Inflammatory macrophage treated with lipopolysaccharide for 4 hours (primary cell): ENCODE results near the gene JADE2.
"Not testable (repeated sequence)": the region's sequence is repeated elsewhere in the genome, so short reads cannot be mapped to it uniquely, and the experiment has no call there.

Experiments
- DNase-seq: peaks from one replicate; pipeline ENCODE4 v3.0.0-alpha.2; 2020

The JADE2 gene

DNA sequence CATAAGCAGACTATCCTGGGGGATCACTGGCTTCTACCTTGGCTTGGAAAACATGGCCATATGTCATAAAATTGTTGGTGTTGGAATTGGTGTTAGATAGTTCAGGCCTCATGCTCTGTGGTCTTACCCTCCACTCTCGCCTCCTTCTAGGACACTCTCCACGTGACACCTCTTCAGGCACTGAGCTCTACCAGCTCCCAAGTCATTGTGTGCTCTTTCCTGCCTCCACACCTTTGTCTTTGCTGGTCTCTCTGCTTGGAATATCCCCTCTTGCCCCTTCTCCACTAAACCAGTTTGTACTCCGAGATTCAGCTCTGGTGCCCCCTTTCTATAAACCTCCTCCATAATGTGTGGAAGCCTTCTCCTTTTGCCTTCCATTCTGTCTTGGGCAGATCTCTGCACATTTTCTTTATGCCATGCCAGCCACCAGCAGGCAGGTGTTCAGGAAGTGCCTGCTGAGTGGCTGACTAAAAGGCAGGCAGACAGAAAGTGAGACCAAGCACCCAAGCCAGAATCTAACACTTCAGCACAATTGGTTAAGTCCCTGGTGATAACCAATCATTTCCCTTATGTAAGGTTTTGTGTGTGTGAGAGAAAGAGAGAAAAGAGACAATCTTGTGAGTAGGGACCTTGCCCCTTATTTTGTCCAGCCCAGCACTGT lies 69.5 kb downstream of the JADE2 start:
- no peak for DNase-seq

DNA sequence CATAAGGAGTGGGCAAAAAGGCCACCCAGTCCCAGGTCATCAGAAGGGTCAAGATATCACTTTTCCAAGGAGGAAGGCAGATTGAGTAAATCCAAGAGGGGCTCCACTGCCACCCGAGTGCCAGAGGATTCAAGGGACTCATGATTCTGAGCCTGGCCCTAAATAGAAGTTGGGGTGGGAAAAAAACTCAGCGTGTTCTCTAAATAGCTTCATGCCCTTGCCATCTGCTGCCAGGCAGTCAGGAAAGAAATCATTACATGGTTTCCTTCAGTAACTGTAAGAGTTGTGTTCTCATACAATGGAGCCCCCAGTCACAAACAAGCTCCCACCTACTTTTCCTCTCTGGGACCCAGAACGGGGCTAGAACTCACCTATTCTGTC lies 70.0 kb downstream of the JADE2 start:
- DNase-seq, result no peak

DNA sequence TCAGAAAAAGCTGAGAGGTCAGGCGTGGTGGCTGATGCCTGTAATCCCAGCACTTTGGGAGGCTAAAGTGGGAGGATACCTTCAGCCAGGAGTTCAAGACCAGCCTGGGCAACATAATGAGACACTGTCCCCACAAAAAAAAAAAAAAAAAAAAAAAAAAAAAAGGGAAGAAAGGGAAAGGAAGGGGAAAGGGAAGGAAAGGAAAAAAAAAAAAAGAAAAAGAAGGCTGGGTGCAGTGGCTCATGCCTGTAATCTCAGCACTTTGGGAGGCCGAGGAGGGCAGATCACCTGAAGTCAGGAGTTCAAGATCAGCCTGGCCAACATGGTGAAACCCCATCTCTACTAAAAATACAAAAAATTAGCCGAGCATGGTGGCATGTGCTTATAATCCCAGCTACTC lies 74.3 kb downstream of the JADE2 start:
- DNase-seq, result not testable (repeated sequence)

DNA sequence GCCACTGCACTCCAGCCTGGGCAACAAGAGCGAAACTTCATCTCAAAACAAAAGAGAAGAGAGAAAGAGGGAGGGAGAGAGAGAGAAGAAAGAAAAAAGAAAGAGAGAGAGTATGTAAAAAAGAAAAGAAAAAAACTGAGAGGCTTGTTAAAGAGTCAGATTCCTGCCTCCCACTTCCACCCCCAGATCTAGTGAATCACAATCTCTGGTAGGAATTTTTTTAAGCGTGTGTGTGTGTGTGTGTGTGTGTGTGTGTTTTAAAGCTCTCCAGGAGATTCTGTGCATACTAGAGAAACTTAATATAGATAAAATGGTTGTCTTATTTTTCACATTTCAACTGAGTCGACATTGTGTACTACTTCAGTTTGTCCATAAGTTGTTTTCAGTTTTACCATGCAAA lies 75.1 kb downstream of the JADE2 start:
- no peak for DNase-seq

DNA sequence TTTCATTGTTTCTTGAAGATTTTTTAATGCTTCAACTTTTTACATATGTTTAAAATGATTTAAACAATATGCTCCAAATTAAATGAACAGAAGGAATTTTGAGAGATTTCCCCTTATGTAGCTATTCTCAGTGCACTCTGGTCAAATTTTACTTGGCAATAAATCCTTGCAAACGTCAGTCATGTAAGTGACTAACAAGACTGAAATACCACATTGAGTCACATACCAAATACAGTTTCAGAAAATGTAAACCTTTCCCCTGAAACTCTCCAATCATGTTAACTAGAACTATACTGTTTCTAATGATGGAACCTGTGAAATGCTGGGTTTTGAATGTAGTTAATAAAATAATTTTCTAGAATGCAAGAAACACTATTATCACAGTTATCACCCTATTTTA lies 77.6 kb downstream of the JADE2 start:
- peak; percentile 6 for DNase-seq

DNA sequence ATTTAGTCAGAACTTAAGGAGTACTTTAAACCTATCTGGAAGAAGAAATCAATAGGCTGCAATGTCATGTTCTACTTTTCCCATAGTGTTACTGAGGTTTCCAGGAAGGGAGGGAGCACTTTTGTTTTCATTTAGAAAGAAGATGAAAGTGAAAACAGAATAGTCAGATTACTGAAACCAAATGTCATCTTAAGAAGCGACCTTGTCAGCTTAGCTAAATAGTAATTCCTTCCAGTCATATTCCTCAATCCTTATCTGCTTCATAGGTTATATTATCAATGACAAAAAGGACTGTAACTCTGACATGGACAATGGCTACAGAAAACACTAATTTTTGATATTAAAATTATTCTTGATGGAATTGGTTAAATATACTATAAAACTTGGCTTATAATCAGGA lies 79.4 kb downstream of the JADE2 start:
- peak; percentile 65 for DNase-seq

DNA sequence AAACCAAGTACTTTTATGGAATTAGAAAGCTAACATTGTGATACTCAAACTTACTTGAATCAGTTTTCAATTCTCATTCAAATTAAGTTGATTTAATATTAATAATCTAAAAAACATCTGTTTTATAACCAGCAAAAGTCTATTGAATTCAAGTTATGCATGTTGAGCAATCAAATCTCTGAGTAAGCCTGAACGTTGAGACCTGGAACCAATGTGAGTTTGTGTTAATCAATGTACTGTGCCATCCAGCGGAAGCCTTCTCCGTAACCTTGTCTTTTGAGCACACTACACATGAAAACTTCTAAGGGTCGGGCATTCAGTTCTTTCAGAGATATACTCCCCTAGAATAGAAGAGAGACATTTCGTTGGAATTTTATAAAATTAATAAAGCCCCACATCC lies 81.3 kb downstream of the JADE2 start:
- DNase-seq, result no peak

DNA sequence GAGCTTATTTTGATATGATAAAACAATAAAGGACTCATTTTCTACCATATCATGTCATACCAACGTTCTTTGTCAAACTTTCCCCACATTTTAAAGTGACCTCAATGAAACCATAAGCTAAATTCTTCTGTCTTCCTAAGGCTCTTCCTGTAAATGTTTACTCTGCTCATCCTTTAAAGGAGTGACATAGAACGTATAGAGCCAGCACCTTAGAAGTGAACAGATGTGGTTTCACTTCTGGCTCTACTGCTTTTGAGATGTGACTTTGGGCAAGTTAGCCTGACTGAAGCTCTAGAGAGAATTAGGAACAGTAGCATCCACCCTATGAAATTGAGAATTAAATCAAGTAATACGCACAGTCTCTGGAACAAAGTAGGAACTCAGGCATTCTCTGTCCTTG lies 83.1 kb downstream of the JADE2 start:
- no peak for DNase-seq

DNA sequence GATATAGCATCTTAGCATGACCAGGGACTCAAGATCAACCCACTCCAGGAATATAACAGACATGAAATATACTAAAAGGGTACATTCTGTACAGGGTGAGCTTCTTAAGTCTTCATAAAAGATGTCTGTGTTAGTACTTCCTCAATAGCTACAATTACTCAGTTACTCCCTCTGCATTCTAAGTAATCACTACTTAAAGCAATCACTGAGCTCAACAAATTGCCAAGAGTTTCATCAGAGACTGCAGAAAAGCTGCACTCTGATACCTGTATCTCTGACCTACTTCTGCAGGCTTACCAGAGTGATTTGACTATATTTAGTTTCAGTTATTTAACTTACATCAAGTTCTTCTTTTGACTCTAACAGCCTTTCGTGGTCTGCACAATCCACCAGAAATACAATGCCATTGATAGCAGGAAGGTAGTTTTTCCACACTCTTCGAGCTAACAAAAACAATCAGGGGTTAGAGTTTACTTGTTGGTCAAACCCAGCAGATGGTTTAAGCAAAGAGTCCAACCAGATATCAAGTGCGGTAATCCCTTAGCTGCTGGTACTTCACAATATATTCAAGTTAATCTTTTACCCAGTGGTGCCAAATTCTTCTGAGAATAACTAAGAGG lies 83.9 kb downstream of the JADE2 start:
- no peak for DNase-seq

DNA sequence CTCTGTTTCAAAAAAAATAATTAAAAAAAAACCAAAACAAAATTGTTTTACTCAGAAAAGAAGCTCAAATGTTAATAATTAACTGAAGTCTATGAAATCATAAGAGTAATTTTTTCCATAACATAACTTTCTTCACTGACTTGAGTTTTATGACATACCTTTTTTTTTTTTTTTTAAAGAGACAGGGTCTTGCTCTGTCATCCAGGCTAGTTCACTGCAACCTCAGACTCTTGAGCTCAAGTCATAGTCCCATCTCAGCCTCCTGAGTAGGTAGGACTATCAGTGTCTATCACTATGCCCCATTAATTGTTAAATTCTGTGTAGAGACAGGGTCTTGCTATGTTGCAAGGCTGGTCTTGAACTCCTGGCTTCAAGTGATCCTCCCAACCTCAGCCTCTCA lies 85.3 kb downstream of the JADE2 start:
- DNase-seq, result no peak

DNA sequence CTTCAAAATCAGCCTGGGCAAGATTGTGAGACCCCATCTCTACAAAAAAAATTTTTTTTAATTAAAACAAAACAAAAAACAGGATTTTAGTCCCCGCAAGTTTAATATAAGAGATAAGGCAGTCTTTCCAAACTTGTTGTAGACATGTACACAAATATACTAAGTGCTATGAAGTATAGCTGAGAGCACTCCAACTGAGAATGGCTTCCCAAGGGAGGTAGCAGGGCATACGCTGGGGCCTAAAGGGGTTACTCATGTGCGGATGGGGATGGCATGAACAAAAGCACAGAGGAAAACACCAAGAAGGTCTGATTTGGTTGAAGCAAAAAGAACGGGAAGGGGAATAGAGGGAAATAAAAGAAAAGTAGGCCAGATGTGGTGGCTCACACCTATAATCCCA lies 86.0 kb downstream of the JADE2 start:
- DNase-seq, result no peak

DNA sequence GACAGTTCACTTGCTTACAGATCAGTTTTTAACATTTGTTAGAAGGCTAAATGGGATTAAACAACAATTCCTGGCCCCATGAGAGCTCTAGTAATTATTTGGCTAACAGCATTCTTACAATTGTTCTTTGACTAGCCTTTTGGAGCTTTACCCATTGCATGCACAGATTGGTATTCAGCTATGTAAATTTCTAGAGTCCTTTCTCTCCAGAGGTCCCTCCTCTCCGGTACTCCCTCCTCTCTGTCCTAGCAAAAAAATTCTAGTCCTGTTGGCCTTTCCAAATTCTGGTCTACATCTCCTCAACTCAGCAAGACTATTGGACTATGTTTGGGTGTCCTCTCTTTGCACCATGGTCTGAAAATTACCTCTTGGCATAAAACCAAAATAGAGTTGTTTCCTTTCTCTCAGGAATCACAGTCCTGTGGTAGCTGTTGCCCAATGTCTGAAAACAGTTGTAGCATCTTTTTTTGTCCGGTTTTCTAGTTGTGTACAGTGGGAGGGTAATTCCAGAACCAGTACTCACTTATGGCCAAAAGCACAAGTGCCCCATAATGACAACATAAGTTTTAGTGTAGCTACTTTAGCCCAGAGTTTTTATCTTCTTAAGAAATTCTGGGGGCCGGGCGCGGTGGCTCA lies 89.1 kb downstream of the JADE2 start:
- DNase-seq, result no peak

DNA sequence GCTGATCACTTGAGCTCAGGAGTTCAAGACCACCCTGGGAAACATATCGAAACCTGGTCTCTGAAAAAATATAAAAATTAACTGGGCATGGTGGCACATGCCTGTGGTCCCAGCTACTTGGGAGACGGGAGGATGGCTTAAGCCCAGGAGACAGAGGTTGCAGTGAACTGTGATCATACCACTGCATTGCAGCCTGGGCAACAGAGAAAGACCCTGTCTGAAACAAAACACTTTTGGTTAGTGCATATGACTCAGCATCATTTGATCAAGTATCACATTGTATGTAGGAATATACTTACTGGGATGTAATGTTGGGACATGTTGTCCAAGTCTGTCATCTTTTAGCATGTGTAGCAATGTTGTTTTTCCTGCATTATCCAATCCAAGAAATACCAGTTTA lies 95.2 kb downstream of the JADE2 start:
- DNase-seq, result peak; percentile 4

DNA sequence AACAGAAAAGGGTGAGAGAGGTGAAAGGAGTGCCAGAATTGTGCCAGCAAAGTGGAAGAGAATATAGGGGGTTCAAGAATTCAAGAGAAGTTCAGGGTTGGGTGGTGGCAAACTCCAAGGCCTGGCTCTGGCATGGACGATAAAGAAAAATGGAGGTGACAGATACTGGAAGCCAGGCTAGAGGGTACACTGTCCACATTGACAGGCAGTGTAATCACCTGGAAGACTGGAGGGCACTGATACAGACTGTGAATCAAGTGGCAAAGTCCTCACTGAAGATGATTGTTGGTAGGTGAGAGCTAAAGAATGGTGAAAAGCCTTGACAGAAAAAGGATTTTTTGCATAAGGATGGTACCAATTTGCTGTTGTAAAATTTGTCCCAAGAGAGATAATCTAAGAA lies 100.1 kb downstream of the JADE2 start:
- DNase-seq, result no peak

DNA sequence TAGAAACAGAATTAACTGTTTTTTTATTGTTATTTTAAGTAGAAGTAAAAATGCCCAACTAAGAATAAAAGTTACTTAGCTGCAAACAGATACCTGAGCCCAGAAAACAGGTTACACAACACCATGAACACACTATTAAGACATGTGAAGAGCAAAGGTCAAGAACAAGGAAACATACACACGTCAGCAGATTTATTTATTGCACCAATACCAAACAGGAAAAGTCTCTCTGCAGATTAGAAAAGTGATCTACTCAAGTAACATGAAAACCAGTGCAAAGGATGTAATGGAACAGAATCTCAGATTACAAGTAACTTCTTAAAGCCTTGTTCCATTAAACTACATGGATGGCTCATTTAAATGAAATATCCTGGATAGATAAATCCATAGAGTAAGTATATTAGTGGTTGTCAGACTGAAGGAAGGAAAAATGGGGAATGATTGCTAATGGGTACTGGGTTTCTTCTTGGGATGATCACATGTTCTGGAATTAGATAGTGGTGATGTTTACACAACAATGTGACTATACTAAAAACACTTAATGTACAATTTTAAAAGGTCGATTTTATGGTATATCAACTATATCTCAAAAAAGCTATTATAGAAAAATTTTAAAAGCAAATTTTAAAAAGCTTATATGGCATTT lies 101.0 kb downstream of the JADE2 start:
- peak; percentile 62 for DNase-seq
